NCI-H345 (cell line): ENCODE results near the gene FOXE3.

ENCODE experiments used
- DNase-seq: peaks from one replicate; lab custom pipeline; 2025; lab: John Stamatoyannopoulos, UW

FOXE3 gene

GRCh38 chr1:47405697-47406096 is 10.4 kb upstream of the FOXE3 start:
- no peak for DNase-seq

- DNase-seq, result no peak
These were observed 9.1 kb upstream of the FOXE3 start for GRCh38 chr1:47406966-47407365.

- DNase-seq, result no peak
These were observed 8.6 kb upstream of the FOXE3 start for GRCh38 chr1:47407481-47407880.

- no peak for DNase-seq
These were observed 6.6 kb upstream of the FOXE3 start for GRCh38 chr1:47409311-47410067.

- no peak for DNase-seq
These were observed 6.0 kb upstream of the FOXE3 start for GRCh38 chr1:47410068-47410455.

GRCh38 chr1:47411436-47411835 is 4.6 kb upstream of the FOXE3 start:
- no peak for DNase-seq

GRCh38 chr1:47412437-47412836 is 3.6 kb upstream of the FOXE3 start:
- no peak for DNase-seq

GRCh38 chr1:47416319-47417169 is 459 bp downstream of the FOXE3 start:
- DNase-seq, result peak; percentile 36

GRCh38 chr1:47417170-47418044 is 1.3 kb downstream of the FOXE3 start:
- DNase-seq, result no peak

GRCh38 chr1:47418122-47418521 is 2.0 kb downstream of the FOXE3 start:
- no peak for DNase-seq

- DNase-seq, result no peak
These were observed 2.7 kb downstream of the FOXE3 start for GRCh38 chr1:47418681-47419325.

GRCh38 chr1:47420547-47420946 is 4.5 kb downstream of the FOXE3 start:
- DNase-seq, result no peak

GRCh38 chr1:47423872-47424271 is 7.8 kb downstream of the FOXE3 start:
- no peak for DNase-seq

- peak; percentile 73 for DNase-seq
These were observed 8.4 kb downstream of the FOXE3 start for GRCh38 chr1:47424336-47424982.

GRCh38 chr1:47431534-47431933 is 15.4 kb downstream of the FOXE3 start:
- no peak for DNase-seq

GRCh38 chr1:47432071-47433036 is 16.3 kb downstream of the FOXE3 start:
- DNase-seq, result peak; percentile 33

- no peak for DNase-seq
These were observed 16.9 kb downstream of the FOXE3 start for GRCh38 chr1:47433037-47433421.

GRCh38 chr1:47433477-47434050 is 17.5 kb downstream of the FOXE3 start:
- no peak for DNase-seq

GRCh38 chr1:47434051-47434842 is 18.2 kb downstream of the FOXE3 start:
- no peak for DNase-seq
